Epithelial cell of alveolus of lung (primary cell): ENCODE data around the gene IFIT2. TPM values are rescaled to one million over a fixed set of nuclear protein-coding genes. Genes with fewer than 3 reads are reported as not detected.

Experiments used
- total RNA-seq: library from RNA; depleted of rRNA; stranded (reverse); fragments of >200 nt; gene quantifications from 2 replicates; pipeline ENCODE4 v1.2.1, GENCODE V29; 2015

The IFIT2 gene, protein sequence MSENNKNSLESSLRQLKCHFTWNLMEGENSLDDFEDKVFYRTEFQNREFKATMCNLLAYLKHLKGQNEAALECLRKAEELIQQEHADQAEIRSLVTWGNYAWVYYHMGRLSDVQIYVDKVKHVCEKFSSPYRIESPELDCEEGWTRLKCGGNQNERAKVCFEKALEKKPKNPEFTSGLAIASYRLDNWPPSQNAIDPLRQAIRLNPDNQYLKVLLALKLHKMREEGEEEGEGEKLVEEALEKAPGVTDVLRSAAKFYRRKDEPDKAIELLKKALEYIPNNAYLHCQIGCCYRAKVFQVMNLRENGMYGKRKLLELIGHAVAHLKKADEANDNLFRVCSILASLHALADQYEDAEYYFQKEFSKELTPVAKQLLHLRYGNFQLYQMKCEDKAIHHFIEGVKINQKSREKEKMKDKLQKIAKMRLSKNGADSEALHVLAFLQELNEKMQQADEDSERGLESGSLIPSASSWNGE
- 2.7 and 4.0 TPM in 2 replicates for total RNA-seq

DNA sequence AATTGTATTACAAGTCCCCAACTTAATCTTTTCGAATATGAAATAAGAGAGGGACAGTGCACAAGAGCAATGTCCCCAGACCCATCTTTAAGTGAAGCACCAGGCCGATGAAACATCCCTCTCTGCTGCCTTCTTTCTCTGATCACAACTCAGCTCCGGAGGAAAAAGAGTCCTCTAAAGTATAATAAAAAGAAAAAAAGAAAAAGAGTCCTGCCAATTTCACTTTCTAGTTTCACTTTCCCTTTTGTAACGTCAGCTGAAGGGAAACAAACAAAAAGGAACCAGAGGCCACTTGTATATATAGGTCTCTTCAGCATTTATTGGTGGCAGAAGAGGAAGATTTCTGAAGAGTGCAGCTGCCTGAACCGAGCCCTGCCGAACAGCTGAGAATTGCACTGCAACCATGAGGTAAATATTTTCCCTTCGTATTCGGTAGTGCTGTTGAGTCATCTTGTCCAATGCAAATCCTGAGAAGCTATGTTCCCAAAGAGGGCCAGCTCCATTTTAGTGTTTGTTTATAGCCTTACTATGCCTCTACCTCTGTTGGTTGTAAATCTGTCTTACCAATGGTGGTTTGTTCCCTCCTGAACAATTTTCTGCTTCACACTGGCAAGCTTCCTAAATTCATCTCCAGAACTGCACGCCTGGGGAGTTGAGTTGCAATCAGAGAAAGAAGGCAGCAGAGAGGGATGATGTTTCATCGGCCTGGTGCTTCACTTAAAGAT, at the start of gene IFIT2:
Gene IFIT2, plus strand, starts transcription at position 326 of the 725 bp plus-strand sequence. Its CDS starts 78 bp downstream, at position 404.

DNA sequence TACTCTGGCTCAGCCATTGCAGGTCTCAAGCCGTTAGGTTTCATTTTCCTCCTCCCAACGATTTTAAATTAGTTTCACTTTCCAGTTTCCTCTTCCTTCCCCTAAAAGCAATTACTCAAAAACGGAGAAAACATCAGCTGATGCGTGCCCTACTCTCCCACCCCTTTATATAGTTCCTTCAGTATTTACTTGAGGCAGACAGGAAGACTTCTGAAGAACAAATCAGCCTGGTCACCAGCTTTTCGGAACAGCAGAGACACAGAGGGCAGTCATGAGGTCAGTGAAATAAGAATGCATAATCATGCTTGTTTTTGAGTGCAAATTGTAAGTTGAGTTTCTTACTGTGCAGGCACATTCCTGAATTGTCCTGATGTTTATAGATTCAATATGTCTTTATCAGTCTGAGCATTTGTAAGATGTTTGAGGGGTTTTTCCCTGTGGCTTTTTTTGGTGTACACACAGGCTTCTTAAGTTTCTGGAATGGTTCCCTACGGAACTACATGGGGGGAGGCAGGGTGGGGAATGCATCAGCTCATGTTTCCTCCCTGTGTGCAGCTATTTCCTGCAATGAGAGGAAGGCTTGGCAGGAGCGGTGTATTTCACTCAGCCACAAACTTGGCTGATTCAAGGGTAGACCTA, 26.1 kb downstream of the IFIT2 start, which contains the start of gene IFIT3:
Gene IFIT3, plus strand, starts transcription at position 195 of the 639 bp plus-strand sequence. Its CDS starts 77 bp downstream, at position 272.

Other genes starting within 250 kb of the IFIT2 start
- gene CH25H, start 94.7 kb upstream of the IFIT2 start, total RNA-seq: 0.32 and 4.7 TPM in 2 replicates
- 46.9 and 56.2 TPM in 2 replicates for gene LIPA, start 50.3 kb upstream of the IFIT2 start, total RNA-seq
- 9.0 and 18.0 TPM in 2 replicates for gene IFIT3, start 26.0 kb downstream of the IFIT2 start, total RNA-seq
- gene IFIT1B, start 76.0 kb downstream of the IFIT2 start, total RNA-seq: under 0.01 TPM in 1 of 2 replicates, not detected in the other
- gene IFIT1, start 90.6 kb downstream of the IFIT2 start, total RNA-seq: 26.9 and 30.0 TPM in 2 replicates
- 19.2 and 21.2 TPM in 2 replicates for gene IFIT5, start 112.5 kb downstream of the IFIT2 start, total RNA-seq
- 0.24 and 0.91 TPM in 2 replicates for gene SLC16A12, start 233.5 kb downstream of the IFIT2 start, total RNA-seq